Limb (tissue), 2 donors: ENCODE data around the gene SH3BP1.
"Not testable (repeated sequence)": the region's sequence is repeated elsewhere in the genome, so short reads cannot be mapped to it uniquely, and the experiment has no call there.

Source experiments
- DNase-seq, 2 donors: peaks; one replicate each; pipeline ENCODE4 v3.0.0-alpha.2; 2016; ENCODE audit errors: extremely low spot score in 2 of 2

Gene SH3BP1

DNA sequence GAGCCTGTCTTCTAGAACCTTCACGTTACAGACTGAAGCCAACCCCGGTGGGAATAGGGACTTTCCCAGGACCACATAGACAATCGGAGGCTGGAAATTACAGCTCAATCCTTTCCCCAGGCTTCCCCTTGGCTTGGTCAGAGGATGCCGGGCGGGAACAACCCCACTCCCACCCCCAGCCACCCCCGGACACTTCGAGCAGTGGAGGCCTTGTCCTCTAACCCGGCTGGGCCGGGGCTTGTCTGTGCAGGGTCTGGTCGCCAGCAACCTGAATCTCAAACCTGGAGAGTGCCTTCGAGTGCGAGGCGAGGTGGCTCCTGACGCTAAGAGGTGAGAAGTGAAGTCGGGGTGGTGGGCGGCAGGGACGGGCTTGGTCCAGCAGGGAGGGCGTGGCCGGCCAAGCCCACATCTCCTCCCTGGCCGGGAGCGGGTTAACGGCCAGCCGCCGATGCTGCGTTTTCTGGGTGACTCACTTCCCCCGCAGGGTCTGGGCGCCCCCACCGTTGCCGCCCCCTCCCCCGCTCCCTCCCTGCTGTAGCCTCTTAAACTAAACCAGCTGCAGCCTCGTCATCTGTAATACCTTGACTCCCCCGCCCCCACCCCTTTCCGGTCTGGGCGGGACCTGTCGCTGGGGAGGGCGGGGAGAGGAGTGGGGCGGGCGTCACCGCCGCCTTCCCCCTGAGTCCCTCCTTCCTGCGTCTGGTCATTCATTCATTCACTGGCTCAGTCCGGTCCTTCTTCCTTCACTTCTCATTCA, 37.4 kb downstream of the SH3BP1 start:
- peak; percentile 86 to 93 for DNase-seq

DNA sequence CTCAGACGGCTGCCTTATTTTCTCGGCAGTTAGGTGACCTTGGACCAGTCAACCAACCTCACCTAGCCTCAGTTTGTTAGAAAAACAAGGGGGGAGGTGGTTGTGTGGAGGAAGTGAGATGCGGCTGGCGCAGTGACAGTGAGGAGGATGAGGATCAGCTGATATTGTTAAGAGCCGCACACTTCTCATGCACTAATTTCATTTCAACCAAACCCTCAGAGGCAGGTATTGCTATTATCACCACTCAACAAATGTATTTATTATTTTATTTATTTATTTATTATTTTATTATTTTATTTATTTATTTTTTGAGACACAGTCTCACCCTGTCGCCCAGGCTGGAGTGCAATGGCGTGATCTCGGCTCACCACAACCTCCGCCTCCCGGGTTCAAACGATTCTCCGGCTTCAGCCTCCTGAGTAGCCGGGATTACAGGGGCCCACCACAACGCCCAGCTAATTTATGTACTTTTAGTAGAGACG, 38.1 kb downstream of the SH3BP1 start:
- DNase-seq: no peak

DNA sequence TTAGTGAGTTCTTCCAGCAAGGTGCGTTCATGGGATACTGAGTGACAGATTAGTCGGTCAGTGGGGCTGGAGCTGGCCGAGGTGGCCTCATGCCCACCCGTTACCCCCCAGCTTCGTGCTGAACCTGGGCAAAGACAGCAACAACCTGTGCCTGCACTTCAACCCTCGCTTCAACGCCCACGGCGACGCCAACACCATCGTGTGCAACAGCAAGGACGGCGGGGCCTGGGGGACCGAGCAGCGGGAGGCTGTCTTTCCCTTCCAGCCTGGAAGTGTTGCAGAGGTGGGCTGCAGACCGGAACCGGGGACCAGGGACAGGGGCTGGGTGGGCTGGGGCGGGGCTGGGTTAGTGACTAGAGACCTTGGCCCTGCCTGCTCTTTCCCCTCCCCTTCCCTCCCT, 38.9 kb downstream of the SH3BP1 start:
- DNase-seq: no peak

GRCh38 chr22:37679670-37680069, 40.2 kb downstream of the SH3BP1 start:
- DNase-seq: no peak

DNA sequence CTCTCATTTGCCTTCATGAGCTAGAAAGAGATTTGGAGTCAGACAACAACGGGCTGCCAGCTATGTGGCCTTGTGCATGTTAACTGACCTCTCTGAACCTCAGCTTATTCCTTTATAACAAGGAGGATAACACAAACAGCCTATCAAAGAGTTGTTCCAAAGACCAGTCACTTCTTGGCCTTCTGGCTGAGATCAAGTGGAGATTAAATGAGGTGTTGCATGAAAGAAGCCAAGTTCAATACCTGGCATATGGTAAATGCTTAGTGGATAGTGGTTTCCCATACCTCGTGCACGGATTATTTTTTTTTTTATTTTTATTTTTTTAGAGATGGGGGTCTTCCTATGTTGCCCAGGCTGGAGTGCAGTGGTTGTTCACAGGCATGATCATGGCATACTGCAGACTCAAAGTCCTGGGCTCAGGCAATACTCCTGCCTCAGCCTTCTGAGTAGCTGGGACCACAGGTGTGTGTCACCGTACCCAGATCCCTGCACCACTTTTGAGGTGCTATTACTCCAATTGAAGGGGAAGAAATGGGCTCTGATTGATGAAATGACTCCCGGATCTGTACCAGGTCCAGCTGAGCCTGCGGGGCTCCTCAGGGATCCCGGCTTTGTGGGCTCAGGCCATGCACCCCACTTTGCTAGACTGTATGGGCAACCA, 40.9 kb downstream of the SH3BP1 start:
- no peak for DNase-seq

DNA sequence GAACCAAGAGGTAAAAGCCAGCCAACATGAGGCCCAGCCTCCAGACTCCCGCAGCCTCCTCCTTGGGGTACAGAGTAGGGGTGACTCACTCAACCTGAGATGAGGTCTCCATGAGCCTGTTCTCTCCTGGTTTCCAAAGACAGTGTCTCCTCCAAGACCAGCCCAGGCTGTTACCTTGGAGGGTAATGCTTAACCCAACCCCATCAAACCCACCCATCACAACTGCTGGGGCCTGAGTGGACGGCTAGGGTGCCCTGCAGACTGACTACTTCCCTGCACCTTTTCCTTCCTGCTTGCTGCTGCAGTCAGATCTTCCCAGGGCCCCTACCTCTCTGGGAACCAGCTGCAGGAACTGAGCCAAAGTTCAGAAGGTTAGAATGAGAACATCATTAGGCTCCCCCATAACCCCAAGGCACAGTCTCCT, 41.5 kb downstream of the SH3BP1 start:
- no peak for DNase-seq

DNA sequence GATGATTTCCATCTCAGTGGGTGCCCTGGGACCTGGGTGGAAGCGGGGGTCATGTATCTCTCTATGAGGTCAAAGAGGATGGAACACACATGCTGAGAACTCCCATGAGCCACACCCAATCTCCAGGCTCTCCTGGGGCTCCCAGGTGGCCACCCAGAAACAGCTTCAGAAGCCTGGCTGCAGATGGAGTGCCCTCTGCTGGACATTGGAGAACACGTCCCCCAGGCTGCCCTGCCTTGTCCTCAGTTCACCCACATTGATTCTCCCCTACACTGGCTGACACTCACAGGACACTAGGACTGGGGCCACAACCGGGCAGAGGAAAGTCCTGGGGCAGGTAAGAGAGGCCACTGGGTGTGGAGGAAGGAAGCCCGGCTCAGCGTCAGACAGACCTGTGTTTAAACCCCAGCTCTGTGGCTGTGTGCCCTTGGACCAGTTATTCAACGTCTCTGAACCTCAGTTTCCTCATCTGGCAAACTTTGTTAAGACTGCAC, 42.1 kb downstream of the SH3BP1 start:
- DNase-seq: peak; percentile 57 to 73

GRCh38 chr22:37684803-37685615, 45.5 kb downstream of the SH3BP1 start:
- DNase-seq: no peak

DNA sequence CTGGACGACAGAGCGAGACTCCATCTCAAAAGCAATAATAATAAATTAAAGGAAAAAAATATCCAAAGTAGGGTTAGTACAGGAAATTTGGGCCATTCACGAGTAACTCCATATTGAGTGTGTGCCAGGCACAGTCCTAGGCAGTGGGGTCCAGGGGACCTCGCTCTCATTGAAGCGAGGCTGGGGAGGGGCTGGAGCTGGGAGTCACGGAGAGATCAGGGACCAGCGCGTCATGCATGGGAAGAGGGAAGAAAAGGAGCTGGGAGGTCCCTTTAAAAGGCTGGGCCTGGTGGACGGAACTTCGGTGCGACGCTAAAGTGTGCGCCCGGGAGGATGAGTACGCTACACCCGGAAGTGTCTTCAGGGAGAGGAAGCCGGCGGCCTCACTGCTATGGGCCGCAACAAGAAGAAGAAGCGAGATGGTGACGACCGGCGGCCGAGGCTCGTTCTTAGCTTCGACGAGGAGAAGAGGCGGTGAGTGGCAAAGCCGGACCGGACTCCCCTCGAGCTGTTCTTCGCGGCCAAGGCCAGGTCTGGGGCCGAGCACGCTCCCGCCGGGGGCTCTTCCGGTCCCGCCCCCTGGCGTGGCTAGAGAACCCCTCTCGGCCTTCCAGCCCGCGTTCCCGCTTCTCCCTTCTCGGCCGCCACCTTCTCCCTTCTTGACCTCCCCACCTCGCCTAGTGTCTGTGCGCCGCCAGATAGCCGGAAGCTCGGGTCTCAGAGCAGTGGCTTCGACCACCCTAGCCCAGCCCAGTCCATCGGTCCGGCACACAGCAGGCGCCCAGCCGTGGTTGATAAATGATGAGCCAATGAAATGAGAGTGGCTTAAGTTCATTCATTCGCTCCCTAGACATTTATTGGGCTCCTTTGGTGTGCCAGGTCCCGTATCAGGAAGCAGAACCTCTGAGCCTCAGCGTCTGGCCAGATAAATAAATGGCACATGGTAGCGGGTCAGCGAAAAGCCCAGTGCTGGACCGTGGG, 46.8 kb downstream of the SH3BP1 start, which contains the start of gene NOL12:
Gene NOL12, plus strand, starts transcription at position 342 of the 981 bp plus-strand sequence. Its CDS starts 50 bp downstream, at position 392.
- peak; percentile 90 to 91 for DNase-seq

- DNase-seq: no peak
Measured at GRCh38 chr22:37690407-37690806, 50.9 kb downstream of the SH3BP1 start.

DNA sequence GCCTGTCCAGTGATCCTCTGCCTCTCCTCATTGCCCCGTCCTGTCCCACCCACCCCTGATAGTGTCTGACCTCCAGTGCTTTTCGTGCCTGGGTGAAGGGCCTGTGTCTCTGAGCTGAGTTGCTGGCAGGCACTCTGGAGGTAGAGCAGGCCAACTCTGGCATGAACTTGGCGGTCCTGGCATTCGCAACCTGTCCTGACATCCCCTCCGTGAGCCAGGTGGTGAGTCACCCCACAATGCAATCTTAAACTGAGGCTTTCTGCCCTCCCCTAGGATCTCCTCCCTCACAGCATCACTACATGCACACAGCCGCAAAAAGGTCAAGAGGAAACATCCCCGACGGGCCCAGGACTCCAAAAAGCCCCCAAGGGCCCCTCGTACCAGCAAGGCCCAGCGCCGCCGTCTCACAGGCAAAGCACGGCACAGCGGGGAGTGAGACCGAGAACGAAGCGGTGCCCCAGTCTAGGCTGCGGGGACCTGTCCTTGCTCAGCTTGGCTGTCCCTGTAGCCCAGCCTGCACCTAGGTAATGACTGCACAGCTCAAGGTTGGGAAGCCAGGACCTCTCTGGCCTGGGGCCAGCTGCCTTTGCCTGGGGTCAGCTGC, 51.5 kb downstream of the SH3BP1 start:
- no peak for DNase-seq

- no peak for DNase-seq
Measured at GRCh38 chr22:37692627-37693285, 53.3 kb downstream of the SH3BP1 start.

GRCh38 chr22:37694131-37694530, 54.7 kb downstream of the SH3BP1 start:
- DNase-seq: not testable (repeated sequence)

DNA sequence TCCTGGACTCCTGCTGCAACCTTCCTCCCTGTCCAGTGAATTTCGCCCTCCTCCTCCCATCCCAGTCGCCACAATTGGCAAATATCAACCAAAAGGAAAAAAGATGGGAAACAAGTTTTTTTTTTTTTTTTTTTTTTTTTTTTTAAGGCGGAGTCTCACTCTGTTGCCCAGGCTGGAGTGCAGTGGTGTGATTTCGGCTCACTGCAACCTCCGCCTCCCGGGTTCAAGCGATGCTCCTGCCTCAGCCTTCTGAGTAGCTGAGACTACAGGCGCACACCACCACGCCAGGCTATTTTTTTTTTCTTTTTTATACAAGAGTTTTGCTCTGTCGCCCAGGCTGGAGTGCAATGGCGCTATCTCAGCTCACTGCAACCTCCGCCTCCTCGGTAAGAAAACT, 56.8 kb downstream of the SH3BP1 start:
- DNase-seq: not testable (repeated sequence)

DNA sequence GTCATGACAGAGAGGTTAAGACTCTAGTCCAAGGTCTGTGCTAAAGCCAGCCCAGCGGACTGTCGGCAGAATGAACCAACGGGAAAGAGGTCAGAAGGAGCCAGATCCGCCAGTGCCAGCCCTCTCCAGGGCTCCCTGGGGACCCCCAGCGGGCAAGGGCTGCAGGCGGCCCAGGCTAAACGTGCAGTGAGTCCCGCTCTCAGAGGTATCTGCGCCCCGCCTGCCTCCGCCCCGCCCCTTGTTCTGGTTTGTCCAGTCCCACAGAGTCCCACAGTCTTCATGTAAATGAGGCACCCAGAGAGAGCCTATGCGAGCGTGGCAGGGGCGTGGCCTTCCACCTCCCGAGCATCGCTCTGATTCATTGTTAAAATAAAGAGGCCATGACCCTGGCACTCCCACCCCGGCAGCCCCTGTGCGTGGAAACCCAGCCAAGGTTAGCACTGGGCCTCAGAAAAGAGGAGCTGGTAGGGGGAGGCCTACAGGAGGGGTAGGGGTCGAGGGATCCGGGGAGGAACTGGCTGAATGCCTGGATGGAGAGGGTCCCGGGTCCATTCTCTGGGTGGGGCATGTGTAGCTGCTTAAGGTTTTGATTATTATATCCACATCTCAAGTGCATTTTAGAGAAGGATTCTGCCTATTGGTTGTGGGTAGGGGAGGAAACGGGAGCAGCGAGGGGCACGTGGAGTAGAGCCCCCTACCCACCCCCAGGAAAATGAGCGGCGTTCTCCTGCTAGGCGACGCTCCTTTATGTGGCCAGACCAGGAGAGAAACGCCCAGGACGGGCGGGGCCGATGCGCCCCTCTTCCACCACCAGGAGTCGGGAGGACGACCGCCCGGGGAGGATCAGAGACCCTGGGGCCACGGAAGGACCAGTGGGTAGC, 57.4 kb downstream of the SH3BP1 start, which contains the start of gene TRIOBP:
Gene TRIOBP, plus strand, starts transcription at position 392 of the 881 bp plus-strand sequence. CDS start 4,318 bp downstream, outside the sequence.
- DNase-seq: peak; percentile 88 to 95

GRCh38 chr22:37697538-37697835, 58.0 kb downstream of the SH3BP1 start:
- no peak for DNase-seq

DNA sequence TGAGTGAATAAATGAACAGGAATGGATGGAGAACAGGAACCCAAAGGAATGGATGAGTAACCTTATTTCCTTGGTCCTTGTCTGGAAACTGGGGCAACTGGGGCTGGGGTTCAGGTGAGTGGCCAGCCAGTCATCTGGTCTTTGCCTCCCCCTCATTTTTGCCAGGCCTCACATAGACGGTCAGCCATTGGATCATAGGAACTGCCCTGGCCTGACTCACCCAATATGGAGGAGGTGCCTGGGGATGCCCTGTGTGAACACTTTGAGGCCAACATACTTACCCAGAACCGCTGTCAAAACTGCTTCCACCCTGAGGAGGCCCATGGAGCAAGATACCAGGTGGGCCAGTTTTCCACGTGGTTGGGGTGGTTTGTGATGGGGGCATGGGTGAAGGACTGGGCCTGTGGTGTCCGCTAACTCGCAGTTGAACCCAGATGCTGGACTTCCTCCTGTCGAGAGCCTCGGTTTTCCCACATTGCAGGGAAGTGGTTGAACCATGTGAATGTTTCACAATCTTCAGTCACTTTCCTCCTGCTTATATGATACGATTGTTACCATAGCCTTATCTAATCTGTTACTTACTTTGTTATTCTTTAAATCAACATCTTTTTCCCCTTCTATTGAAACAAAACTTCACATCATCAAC, 61.8 kb downstream of the SH3BP1 start:
- no peak for DNase-seq

- DNase-seq: no peak
Measured at GRCh38 chr22:37703906-37704305, 64.4 kb downstream of the SH3BP1 start.
